SK-N-SH (cell line): ENCODE measurements around the gene ARFGEF2.

Experiments used
- ELF1 ChIP-seq: IDR thresholded peaks from 2 replicates; pipeline ENCODE4 v1.4.0; 2012
- IRF3 ChIP-seq: fragments of 150-350 bp; IDR thresholded peaks from 2 replicates; pipeline ENCODE4 v1.6.1; 2016; ENCODE audit warnings: mild to moderate bottlenecking, low read depth, low read length
- RCOR1 ChIP-seq: fragments of 150-350 bp; IDR thresholded peaks from 2 replicates; pipeline ENCODE4 v1.6.1; 2017; ENCODE audit warnings: antibody characterized with exemption, low read length
- TAF1 ChIP-seq: IDR thresholded peaks from 2 replicates; pipeline ENCODE4 v1.6.1; 2012; ENCODE audit warnings: low read depth, mild to moderate bottlenecking, low read length, moderate library complexity, borderline replicate concordance
- YY1 ChIP-seq: IDR thresholded peaks from 2 replicates; pipeline ENCODE4 v1.4.0; 2012; ENCODE audit warnings: low read depth, mild to moderate bottlenecking
- TF ChIP-seq, protein P1 (sequence below): fragments of 200-600 bp; sonication (generic); IDR thresholded peaks from 2 replicates; pipeline ENCODE4 v1.6.1; 2017; ENCODE audit warnings: antibody characterized with exemption, mild to moderate bottlenecking, moderate library complexity

DNA sequence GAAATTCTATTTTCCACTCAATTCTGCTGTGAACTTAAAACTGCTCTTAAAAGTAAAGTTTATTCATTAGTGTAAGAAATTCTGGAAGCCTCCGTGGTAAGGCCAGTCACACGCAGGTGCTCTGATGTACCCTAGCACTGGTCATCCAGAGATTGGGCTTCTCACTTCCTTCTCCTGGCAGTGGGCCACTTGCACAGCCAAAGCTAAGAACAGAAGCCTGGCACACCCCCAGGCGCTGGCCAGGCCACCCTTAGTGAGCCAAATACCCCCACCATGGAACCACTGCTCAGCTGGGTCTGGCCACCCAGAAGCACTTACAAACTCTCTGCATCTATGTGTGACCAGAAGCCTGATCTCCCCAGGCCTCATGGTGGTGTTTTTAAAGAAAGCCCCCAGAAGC lies 35.3 kb upstream of the ARFGEF2 start:
- TF ChIP-seq, protein P1, sequence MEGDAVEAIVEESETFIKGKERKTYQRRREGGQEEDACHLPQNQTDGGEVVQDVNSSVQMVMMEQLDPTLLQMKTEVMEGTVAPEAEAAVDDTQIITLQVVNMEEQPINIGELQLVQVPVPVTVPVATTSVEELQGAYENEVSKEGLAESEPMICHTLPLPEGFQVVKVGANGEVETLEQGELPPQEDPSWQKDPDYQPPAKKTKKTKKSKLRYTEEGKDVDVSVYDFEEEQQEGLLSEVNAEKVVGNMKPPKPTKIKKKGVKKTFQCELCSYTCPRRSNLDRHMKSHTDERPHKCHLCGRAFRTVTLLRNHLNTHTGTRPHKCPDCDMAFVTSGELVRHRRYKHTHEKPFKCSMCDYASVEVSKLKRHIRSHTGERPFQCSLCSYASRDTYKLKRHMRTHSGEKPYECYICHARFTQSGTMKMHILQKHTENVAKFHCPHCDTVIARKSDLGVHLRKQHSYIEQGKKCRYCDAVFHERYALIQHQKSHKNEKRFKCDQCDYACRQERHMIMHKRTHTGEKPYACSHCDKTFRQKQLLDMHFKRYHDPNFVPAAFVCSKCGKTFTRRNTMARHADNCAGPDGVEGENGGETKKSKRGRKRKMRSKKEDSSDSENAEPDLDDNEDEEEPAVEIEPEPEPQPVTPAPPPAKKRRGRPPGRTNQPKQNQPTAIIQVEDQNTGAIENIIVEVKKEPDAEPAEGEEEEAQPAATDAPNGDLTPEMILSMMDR = no peak
- TF ChIP-seq RCOR1 (no peak), IRF3 (no peak), TAF1 (no peak), YY1 (no peak), ELF1 (no peak)
